GOT3 (cell line): ENCODE data around the gene CST4.
"Not testable (repeated sequence)": the region's sequence is repeated elsewhere in the genome, so short reads cannot be mapped to it uniquely, and the experiment has no call there.

Experiments used
- DNase-seq: peaks from one replicate; lab custom pipeline; 2025; ENCODE audit warnings: mixed read lengths; lab: John Stamatoyannopoulos, UW

CST4 gene

GRCh38 chr20:23659989-23660837, 28.6 kb downstream of the CST4 start:
- DNase-seq, result no peak

GRCh38 chr20:23659610-23659988, 29.2 kb downstream of the CST4 start:
- not testable (repeated sequence) for DNase-seq

GRCh38 chr20:23658989-23659609, 29.7 kb downstream of the CST4 start:
- no peak for DNase-seq

GRCh38 chr20:23658336-23658735, 30.5 kb downstream of the CST4 start:
- no peak for DNase-seq

GRCh38 chr20:23657202-23657601, 31.6 kb downstream of the CST4 start:
- DNase-seq, result no peak

- DNase-seq, result no peak
Observed at GRCh38 chr20:23656372-23656771, 32.5 kb downstream of the CST4 start.

GRCh38 chr20:23655491-23656211, 33.2 kb downstream of the CST4 start:
- DNase-seq, result no peak

- no peak for DNase-seq
Observed at GRCh38 chr20:23654717-23655116, 34.1 kb downstream of the CST4 start.

GRCh38 chr20:23654000-23654399, 34.8 kb downstream of the CST4 start:
- no peak for DNase-seq

- no peak for DNase-seq
Observed at GRCh38 chr20:23653400-23653938, 35.4 kb downstream of the CST4 start.

- DNase-seq, result no peak
Observed at GRCh38 chr20:23652926-23653325, 35.9 kb downstream of the CST4 start.

GRCh38 chr20:23652371-23652770, 36.5 kb downstream of the CST4 start:
- DNase-seq, result no peak

- DNase-seq, result no peak
Observed at GRCh38 chr20:23651117-23651516, 37.7 kb downstream of the CST4 start.

- no peak for DNase-seq
Observed at GRCh38 chr20:23649830-23650417, 38.9 kb downstream of the CST4 start.

GRCh38 chr20:23649242-23649641, 39.6 kb downstream of the CST4 start:
- DNase-seq, result no peak

- DNase-seq, result no peak
Observed at GRCh38 chr20:23647346-23647745, 41.5 kb downstream of the CST4 start.

GRCh38 chr20:23646106-23646873, 42.5 kb downstream of the CST4 start:
- no peak for DNase-seq

GRCh38 chr20:23645575-23645974, 43.3 kb downstream of the CST4 start:
- no peak for DNase-seq

- DNase-seq, result no peak
Observed at GRCh38 chr20:23644164-23644563, 44.7 kb downstream of the CST4 start.

- DNase-seq, result no peak
Observed at GRCh38 chr20:23643659-23644058, 45.2 kb downstream of the CST4 start.

- DNase-seq, result no peak
Observed at GRCh38 chr20:23641936-23642751, 46.7 kb downstream of the CST4 start.
